Neural progenitor cell (in vitro differentiated cells): ENCODE data around the gene IDE.

Experiments used
- CTCF ChIP-seq: fragments of 200-600 bp; sonication (generic); IDR thresholded peaks from 2 replicates; pipeline ENCODE4 v1.5.1; 2017; ENCODE audit warnings: antibody characterized with exemption, mild to moderate bottlenecking
- EZH2 ChIP-seq: fragments of 200-600 bp; sonication (generic); IDR thresholded peaks from 2 replicates; pipeline ENCODE4 v1.6.1; 2017; ENCODE audit warnings: antibody characterized with exemption, mild to moderate bottlenecking, moderate library complexity

GRCh38 chr10:92407305-92408016, 166.4 kb downstream of the IDE start:
- TF ChIP-seq EZH2 (no peak), CTCF (no peak)
